ENCODE results near the gene CHAF1A. TPM values are rescaled to one million over a fixed set of nuclear protein-coding genes. Genes with fewer than 3 reads are reported as not detected.
A peak's percentile ranks its signal among the peaks of the same experiment; 100 is the strongest.

Gene CHAF1A
- total RNA-seq, 1 donor from 2014 or later: 103 TPM

DNA sequence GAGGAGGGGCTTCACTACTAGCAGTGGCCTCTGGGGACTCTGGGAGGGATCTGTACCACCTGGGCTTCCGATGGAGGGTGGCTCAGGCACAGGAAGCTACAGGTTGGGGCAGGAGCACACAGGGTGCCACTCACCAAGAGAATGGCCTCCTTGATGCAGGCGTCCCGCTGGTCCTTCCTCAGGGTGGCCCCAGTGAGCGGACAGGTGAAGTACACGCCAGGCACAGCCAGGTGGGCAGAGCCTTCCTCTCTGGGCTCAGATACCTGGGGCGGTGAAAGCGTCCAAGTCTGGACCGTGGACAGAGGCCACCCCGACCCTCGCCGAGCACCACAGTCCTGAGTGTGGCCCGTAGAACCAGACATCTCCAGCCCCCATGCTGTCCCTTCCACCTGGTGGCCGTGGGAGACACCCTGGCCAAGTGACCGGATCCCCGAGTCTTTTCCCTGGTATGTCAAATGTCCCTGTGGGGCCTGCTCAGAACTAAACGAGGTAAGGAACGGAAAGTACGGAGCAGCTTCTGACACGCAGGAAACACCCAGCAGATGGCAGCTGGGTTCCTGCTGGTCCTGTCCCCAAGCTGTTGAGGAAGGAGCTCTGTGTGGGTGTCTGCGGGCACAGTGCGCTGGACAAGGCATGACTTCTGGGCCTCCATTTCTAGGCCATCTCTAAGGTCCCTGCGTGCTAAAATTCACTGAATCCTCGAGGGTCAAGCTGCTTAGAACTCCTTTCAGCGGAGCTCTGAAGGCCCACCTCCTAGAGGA is 50.0 kb downstream of the CHAF1A start:
- no peaks in the 10 kb centered on the region for H3K27me3 Mint-ChIP-seq
- no peak overlapping the region for H3K4me3 Mint-ChIP-seq
- no peak for DNase-seq
- no peak overlapping the region for H3K27ac Mint-ChIP-seq
- H3K36me3 Mint-ChIP-seq (ENCODE audit: low read depth): peaks cover 22% of the 10 kb centered on the region
- peaks cover 12% of the 10 kb centered on the region for H3K4me1 Mint-ChIP-seq
- no peaks in the 10 kb centered on the region for H3K9me3 Mint-ChIP-seq
- intact Hi-C loops (cut with micrococcal nuclease): loop anchor here (10.0 kb wide), 1 partner anchor 1018 kb away; no protein-coding TSS in a partner anchor

DNA sequence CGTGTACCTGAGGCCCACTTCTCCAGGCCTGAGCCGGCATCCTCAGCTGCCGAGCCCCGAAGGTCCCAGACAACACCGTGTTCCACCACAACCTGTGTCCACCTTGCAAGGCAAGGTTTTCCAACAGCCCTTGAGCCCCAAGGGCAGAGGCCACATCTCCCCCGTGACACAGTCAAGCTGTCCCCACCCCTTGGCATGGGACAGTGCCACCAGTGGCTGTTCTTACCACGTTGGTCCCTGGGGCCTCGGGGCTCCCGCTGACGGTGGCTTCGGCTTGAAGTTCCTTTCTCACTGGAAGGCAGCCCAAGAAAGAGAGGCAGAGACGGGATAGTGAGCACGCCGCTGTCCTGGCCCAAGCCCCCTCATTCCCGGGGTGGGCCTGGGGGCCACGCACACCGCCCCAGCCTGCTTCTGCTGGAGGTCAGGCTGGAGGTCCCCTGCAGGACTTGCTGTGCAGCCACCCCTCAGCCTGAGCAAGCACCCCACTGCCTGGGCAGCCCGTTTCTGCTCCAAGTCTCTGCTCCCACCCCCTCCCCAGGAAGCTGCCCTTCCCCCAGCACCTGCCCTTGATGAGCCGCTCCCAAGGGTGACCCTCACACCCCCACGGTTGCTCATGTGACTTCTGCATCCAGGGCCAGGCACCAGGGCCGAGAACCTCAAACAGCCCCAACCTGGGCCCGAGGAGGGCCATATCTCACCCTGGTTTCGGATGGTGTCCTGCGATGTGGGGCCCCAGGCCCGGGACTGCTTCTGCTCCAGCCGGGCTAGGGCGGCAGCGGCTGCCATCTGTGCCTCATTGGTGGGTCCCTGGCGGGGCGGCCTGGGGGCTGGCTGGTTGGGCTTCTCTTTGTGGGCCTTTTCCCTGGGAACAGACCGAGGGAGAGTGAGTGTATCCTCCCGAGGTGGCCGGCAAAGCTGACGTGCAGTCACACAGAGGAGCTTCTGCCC is 51.1 kb downstream of the CHAF1A start:
- peaks cover 20% of the 10 kb centered on the region for H3K36me3 Mint-ChIP-seq (ENCODE audit: low read depth)
- no peak overlapping the region for H3K27ac Mint-ChIP-seq
- peaks cover 16% of the 10 kb centered on the region for H3K4me1 Mint-ChIP-seq
- no peak for DNase-seq
- intact Hi-C loops (cut with micrococcal nuclease): loop anchor here (10.0 kb wide), 1 partner anchor 1019 kb away; no protein-coding TSS in a partner anchor
- H3K9me3 Mint-ChIP-seq: no peaks in the 10 kb centered on the region
- no peak overlapping the region for H3K4me3 Mint-ChIP-seq
- H3K27me3 Mint-ChIP-seq: peaks cover 2% of the 10 kb centered on the region

DNA sequence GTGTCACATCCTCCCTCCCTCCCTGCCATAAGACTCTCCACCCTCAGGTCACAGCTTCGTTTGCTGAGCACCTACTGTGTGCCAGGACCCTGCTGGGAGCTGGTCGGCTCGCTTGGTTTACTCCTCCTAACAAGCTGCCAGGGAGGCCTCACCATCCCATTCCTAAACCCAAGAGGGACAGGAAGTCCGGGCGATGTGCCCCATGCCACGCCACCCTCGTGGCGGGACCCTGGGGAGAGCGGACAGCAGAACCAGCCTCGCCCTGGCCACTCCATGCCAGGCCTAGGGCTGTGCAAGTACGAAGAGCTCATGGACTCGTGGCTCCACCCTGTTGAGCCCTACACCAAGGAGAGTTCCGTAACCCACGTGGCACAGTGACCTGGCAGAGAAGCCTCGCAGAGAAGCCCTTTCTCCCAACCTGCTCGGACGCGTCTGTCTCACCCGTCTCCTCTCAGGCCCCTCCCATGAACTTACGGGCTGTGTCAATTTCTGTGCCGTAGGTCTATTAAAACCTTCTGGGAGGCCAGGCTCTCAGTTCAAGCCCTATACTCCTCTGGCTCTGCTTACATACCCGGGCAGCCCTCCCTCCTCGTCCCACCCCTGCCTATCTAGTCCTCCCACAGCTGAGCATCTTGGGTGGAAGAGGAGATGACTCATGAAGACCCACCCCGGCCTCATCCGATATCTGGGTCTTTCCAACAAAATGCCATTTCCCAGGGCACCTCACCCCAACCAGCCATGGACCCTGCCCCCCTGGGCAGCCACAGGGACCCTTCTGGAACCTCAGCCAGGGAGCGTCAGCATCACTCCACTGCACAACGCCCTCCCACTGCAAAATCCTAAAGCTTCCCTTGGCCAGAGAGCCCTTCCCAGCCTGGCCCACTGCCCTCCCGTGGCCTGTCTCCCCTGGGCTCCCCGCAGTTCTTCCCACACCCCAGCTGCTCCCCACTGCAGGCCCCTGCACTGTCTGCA is 52.6 kb downstream of the CHAF1A start:
- no peak overlapping the region for H3K27ac Mint-ChIP-seq
- H3K36me3 Mint-ChIP-seq (ENCODE audit: low read depth): peaks cover 12% of the 10 kb centered on the region
- intact Hi-C loops (cut with micrococcal nuclease): loop anchor here (10.0 kb wide), 1 partner anchor 1020 kb away; no protein-coding TSS in a partner anchor
- no peak overlapping the region for H3K4me3 Mint-ChIP-seq
- no peak for DNase-seq
- peaks cover 16% of the 10 kb centered on the region for H3K4me1 Mint-ChIP-seq
- peaks cover 2% of the 10 kb centered on the region for H3K27me3 Mint-ChIP-seq
- no peaks in the 10 kb centered on the region for H3K9me3 Mint-ChIP-seq

DNA sequence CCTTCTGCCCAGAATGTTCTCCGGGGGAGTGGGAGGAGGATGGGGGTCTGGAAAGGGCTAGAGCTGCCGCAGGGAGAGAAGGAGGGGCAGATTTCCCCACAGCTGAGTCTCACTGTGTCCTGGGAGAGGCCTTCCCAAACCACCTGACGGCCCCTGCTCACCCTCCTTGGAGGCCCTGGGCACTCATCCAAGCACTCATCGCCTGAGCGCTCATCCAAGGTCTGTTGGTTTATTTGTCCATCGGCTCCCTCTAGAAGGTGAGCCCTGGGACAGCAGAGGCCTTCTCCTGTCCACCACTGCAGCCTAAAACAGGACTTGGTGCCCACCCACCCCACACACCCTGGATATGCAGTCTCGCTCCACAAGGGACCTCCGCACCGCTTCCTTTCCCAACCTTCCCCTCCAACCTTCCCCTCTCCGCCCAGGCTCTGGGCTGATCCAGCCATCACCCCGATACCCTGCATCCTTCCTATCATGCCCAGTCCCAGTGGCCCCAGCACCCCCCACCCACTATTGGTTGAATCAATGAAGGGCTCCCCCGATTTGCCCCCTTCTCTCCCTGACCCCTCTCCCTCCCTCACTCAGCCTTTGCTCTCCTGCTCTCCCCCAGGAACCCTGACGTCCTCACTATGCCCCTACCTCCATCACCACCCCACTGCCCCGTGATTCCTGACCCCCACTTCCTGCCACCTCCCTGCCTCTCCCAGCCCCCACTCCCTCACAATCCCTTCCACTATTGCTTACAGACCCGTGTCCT is 53.5 kb downstream of the CHAF1A start:
- Mint-ChIP-seq H3K27me3 (peaks cover 2% of the 10 kb centered on the region), H3K9me3 (no peaks in the 10 kb centered on the region), H3K27ac (peak overlapping the region; percentile 92), H3K4me1 (peaks cover 16% of the 10 kb centered on the region), H3K4me3 (peak overlapping the region; percentile 96), H3K36me3 (ENCODE audit: low read depth) (peaks cover 5% of the 10 kb centered on the region)
- intact Hi-C loops (cut with micrococcal nuclease): loop anchor here (2.0 to 10.0 kb wide), 2 partner anchors 209 to 1021 kb away; partner anchors contain the start of gene YJU2
- peak; percentile 66 for DNase-seq

GRCh38 chr19:4456476-4456842 is 54.0 kb downstream of the CHAF1A start:
- peaks cover 4% of the 10 kb centered on the region for H3K36me3 Mint-ChIP-seq (ENCODE audit: low read depth)
- DNase-seq: peak; percentile 66
- H3K27me3 Mint-ChIP-seq: peaks cover 2% of the 10 kb centered on the region
- peak overlapping the region; percentile 96 for H3K4me3 Mint-ChIP-seq
- intact Hi-C loops (cut with micrococcal nuclease): loop anchor here (2.0 to 10.0 kb wide), 2 partner anchors 210 to 1022 kb away; partner anchors contain the start of gene YJU2
- H3K4me1 Mint-ChIP-seq: peaks cover 16% of the 10 kb centered on the region
- H3K27ac Mint-ChIP-seq: peak overlapping the region; percentile 92
- no peaks in the 10 kb centered on the region for H3K9me3 Mint-ChIP-seq

DNA sequence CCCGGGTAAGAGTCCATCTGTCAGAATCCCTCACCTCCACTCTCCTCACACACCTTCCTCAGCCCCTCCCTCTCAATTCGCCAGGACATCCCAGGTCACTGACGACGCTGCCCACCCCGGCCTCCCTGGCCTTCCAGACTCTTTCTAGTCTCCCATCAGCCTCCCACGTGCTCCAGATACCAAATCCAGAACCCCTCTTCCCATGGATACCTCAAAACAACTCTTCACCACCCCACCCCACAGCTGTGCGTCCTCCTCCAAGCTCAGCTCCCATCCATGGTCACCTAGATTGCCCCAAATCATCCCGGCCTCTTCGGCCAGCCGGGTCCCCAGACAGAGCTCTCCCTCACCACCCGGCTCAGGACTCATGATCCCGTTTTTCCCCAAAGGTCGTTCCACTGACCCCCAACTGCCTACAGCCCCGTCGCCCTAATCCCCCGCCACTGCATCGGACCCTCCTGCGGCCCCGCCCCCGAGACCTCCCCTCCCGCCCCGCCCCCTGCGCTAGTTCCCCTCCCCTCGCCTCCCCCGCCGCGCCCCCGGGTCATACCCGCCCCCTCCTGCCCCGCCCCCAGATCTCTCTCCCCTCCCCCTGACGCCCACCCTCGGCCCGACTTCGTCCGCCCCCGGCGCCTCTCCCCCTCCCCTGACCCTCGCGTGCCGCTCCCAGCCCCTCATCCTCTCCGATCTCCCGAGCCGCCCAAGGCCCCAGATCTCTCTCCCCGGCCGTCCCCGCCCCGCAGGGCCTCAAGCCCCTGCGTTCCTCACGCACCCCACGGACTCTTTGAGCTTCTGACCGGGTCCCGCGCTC is 54.6 kb downstream of the CHAF1A start:
- intact Hi-C loops (cut with micrococcal nuclease): loop anchor here (1.0 to 10.0 kb wide), 4 partner anchors 14 to 1022 kb away; partner anchors contain the start of genes CHAF1A and YJU2
- H3K4me1 Mint-ChIP-seq: peaks cover 16% of the 10 kb centered on the region

GRCh38 chr19:4457654-4458395 is 55.4 kb downstream of the CHAF1A start, which contains the start of gene UBXN6:
TSS of gene UBXN6 (minus strand) at chr19:4457794. CDS start at chr19:4457697, 97 bp downstream.
- no peaks in the 10 kb centered on the region for H3K9me3 Mint-ChIP-seq
- H3K27ac Mint-ChIP-seq: peak within 1 kb of the TSS; percentile 92
- DNase-seq: peak; percentile 100
- intact Hi-C loops (cut with micrococcal nuclease): loop anchor here (1.0 to 10.0 kb wide), 4 partner anchors 13 to 1023 kb away; partner anchors contain the start of genes CHAF1A and YJU2
- H3K27me3 Mint-ChIP-seq: peaks cover 2% of the 10 kb centered on the region
- peaks cover 16% of the 10 kb centered on the region for H3K4me1 Mint-ChIP-seq
- H3K36me3 Mint-ChIP-seq (ENCODE audit: low read depth): peaks cover 2% of the 10 kb centered on the region
- peak within 1 kb of the TSS; percentile 96 for H3K4me3 Mint-ChIP-seq

More for the DNA sequence above, 54.6 kb downstream of the CHAF1A start:
- no peaks in the 10 kb centered on the region for H3K9me3 Mint-ChIP-seq
- peak; percentile 77 for DNase-seq
- H3K27me3 Mint-ChIP-seq: peaks cover 2% of the 10 kb centered on the region
- H3K4me3 Mint-ChIP-seq: peak overlapping the region; percentile 96
- peaks cover 2% of the 10 kb centered on the region for H3K36me3 Mint-ChIP-seq (ENCODE audit: low read depth)
- H3K27ac Mint-ChIP-seq: peak overlapping the region; percentile 92

GRCh38 chr19:4464815-4465581 is 62.6 kb downstream of the CHAF1A start:
- peaks cover 3% of the 10 kb centered on the region for H3K4me1 Mint-ChIP-seq
- H3K9me3 Mint-ChIP-seq: no peaks in the 10 kb centered on the region
- H3K27me3 Mint-ChIP-seq: no peaks in the 10 kb centered on the region
- no peak overlapping the region for H3K4me3 Mint-ChIP-seq
- DNase-seq: no peak
- intact Hi-C loops (cut with micrococcal nuclease): no loop called here
- no peak overlapping the region for H3K27ac Mint-ChIP-seq
- no peaks in the 10 kb centered on the region for H3K36me3 Mint-ChIP-seq (ENCODE audit: low read depth)

DNA sequence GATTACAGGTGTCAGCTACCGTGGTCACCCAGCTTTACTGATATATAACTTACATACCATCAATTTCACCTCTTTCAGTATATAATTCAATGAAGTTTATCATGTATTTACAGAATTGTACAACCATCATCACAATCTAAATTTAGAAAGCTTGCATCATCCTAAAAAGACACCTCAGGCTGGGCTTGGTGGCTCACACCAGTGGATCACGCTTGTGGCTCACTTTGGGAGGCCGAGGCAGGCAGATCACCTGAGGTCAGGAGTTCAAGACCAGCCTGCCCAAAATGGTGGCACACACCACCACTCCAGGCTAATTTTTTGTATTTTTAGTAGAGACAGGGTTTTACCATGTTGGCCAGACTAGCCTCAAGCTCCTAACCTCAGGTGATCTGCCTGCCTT is 65.4 kb downstream of the CHAF1A start:
- Mint-ChIP-seq H3K27ac (no peak overlapping the region), H3K36me3 (ENCODE audit: low read depth) (no peaks in the 10 kb centered on the region), H3K4me1 (peaks cover 8% of the 10 kb centered on the region), H3K4me3 (no peak overlapping the region), H3K27me3 (no peaks in the 10 kb centered on the region), H3K9me3 (no peaks in the 10 kb centered on the region)
- no peak for DNase-seq
- intact Hi-C loops (cut with micrococcal nuclease): no loop called here

GRCh38 chr19:4471403-4472173 is 69.1 kb downstream of the CHAF1A start:
- Mint-ChIP-seq H3K27me3 (no peaks in the 10 kb centered on the region), H3K9me3 (no peaks in the 10 kb centered on the region), H3K27ac (no peak overlapping the region), H3K4me3 (no peak overlapping the region), H3K36me3 (ENCODE audit: low read depth) (peaks cover 3% of the 10 kb centered on the region), H3K4me1 (peaks cover 22% of the 10 kb centered on the region)
- intact Hi-C loops (cut with micrococcal nuclease): loop anchor here (1.0 to 5.0 kb wide), 3 partner anchors 14 to 166 kb away; partner anchors contain the start of genes CHAF1A, SH3GL1, TNFAIP8L1 and UBXN6
- DNase-seq: peak; percentile 99

Data from activated CD4-positive, alpha-beta T cell treated with anti-CD3 and anti-CD28 coated beads, Interleukin-2, amount 10 ng/mL, durations not matched to agents 24 days and 14 days (primary cell).